Neuronal stem cell (in vitro differentiated cells): ENCODE data around the gene CNNM2.
"Not testable (repeated sequence)": the region's sequence is repeated elsewhere in the genome, so short reads cannot be mapped to it uniquely, and the experiment has no call there.

Experiments used
- DNase-seq: peaks from one replicate; pipeline ENCODE4 v3.0.0-alpha.2; 2013; ENCODE audit warnings: low spot score
- H2AFZ ChIP-seq: one replicate; pipeline ENCODE4 v1.6.1; 2013; ENCODE audit warnings: mild to moderate bottlenecking, low read length, inconsistent platforms
- H2AK5ac ChIP-seq: 2 replicates; pipeline ENCODE4 v1.6.1; 2013; ENCODE audit warnings: low read depth, mild to moderate bottlenecking, inconsistent platforms, low read length, moderate library complexity, mixed read lengths
- H2BK120ac ChIP-seq: 2 replicates; pipeline ENCODE4 v1.6.1; 2013; ENCODE audit warnings: low read depth, mild to moderate bottlenecking, inconsistent platforms, low read length, moderate library complexity, mixed read lengths
- H2BK12ac ChIP-seq: one replicate; pipeline ENCODE4 v1.6.1; 2013; ENCODE audit warnings: low read length, inconsistent platforms
- H2BK15ac ChIP-seq: 2 replicates; pipeline ENCODE4 v1.6.1; 2013; ENCODE audit warnings: mild to moderate bottlenecking, low read length, inconsistent platforms, mixed read lengths
- H2BK5ac ChIP-seq: one replicate; pipeline ENCODE4 v1.6.1; 2013; ENCODE audit warnings: inconsistent platforms, mild to moderate bottlenecking, low read length, moderate library complexity
- H3K14ac ChIP-seq: one replicate; pipeline ENCODE4 v1.6.1; 2013; ENCODE audit warnings: low read length, inconsistent platforms
- H3K18ac ChIP-seq: 2 replicates; pipeline ENCODE4 v1.6.1; 2013; ENCODE audit warnings: low read length, inconsistent platforms
- H3K23ac ChIP-seq: 2 replicates; pipeline ENCODE4 v1.6.1; 2013; ENCODE audit warnings: low read depth, mild to moderate bottlenecking, mixed read lengths, low read length, inconsistent platforms; ENCODE audit not compliant: poor library complexity
- H3K27ac ChIP-seq: replicated peaks from 3 replicates; pipeline ENCODE4 v1.5.1; 2013; ENCODE audit warnings: low read length, inconsistent platforms
- H3K27me3 ChIP-seq, 3 experiments: 2 replicates each; pipeline ENCODE4 v1.6.1; 2013; ENCODE audit warnings: low read length in 3 of 3, mild to moderate bottlenecking in 2 of 3, inconsistent platforms in 1 of 3, low read depth in 1 of 3, mixed read lengths in 1 of 3, moderate library complexity in 1 of 3; ENCODE audit not compliant: control insufficient read depth in 3 of 3, insufficient read depth in 3 of 3
- H3K36me3 ChIP-seq, 2 donors: replicated peaks in 1 of 2; 2 replicates each; pipeline ENCODE4 v1.6.1; 2013; ENCODE audit warnings: low read length in 2 of 2; ENCODE audit not compliant: control insufficient read depth in 2 of 2, insufficient read depth in 2 of 2
- H3K4ac ChIP-seq: 2 replicates; pipeline ENCODE4 v1.6.1; 2013; ENCODE audit warnings: inconsistent platforms, mild to moderate bottlenecking, low read length, moderate library complexity
- H3K4me1 ChIP-seq, 2 donors: 1 replicate in 1 of 2; 2 replicates in 1 of 2; pipeline ENCODE4 v1.6.1; 2013; ENCODE audit warnings: low read length in 2 of 2, low read depth in 1 of 2; ENCODE audit not compliant: control insufficient read depth in 2 of 2, insufficient read depth in 1 of 2
- H3K4me2 ChIP-seq: one replicate; pipeline ENCODE4 v1.6.1; 2013; ENCODE audit warnings: mild to moderate bottlenecking, low read length, inconsistent platforms; ENCODE audit not compliant: insufficient read depth, poor library complexity, severe bottlenecking
- H3K4me3 ChIP-seq, 2 donors: 2 replicates each; pipeline ENCODE4 v1.5.1; 2013; ENCODE audit warnings: low read length in 2 of 2, mild to moderate bottlenecking in 2 of 2, inconsistent platforms in 1 of 2, moderate library complexity in 1 of 2
- H3K79me1 ChIP-seq: one replicate; pipeline ENCODE4 v1.6.1; 2013; ENCODE audit warnings: low read depth, mild to moderate bottlenecking, inconsistent platforms, low read length, moderate library complexity
- H3K9ac ChIP-seq: one replicate; pipeline ENCODE4 v1.6.1; 2013; ENCODE audit warnings: mild to moderate bottlenecking, low read depth, low read length, inconsistent platforms; ENCODE audit not compliant: poor library complexity
- H3K9me3 ChIP-seq, 2 donors: replicated peaks in 1 of 2; 2 replicates each; pipeline versions ENCODE3 to v1.6.1; 2013; ENCODE audit warnings: low read length in 2 of 2, mild to moderate bottlenecking in 2 of 2, inconsistent platforms in 1 of 2, low read depth in 1 of 2, mixed read lengths in 1 of 2, moderate library complexity in 1 of 2; ENCODE audit not compliant: control insufficient read depth in 2 of 2, insufficient read depth in 1 of 2
- H4K8ac ChIP-seq: one replicate; pipeline ENCODE4 v1.6.1; 2013; ENCODE audit warnings: low read depth, mild to moderate bottlenecking, inconsistent platforms, low read length, moderate library complexity
- H4K91ac ChIP-seq: one replicate; pipeline ENCODE4 v1.6.1; 2013; ENCODE audit warnings: low read length, low read depth, mild to moderate bottlenecking, inconsistent platforms; ENCODE audit not compliant: poor library complexity
- WGBS, 2 donors: extraction: QIAGEN DNeasy Blood & Tissue Kit; methylation state at CpG; one replicate each; pipeline ENCODE4 v1.1.7; 2013; ENCODE audit warnings: missing lambda C conversion rate in 2 of 2, mixed read lengths in 1 of 2; ENCODE audit not compliant: insufficient read length in 2 of 2, insufficient replicate concordance in 1 of 2; ENCODE audit errors: extremely low coverage in 2 of 2; 5-methylcytosine and 5-hydroxymethylcytosine counted together

Gene CNNM2

DNA sequence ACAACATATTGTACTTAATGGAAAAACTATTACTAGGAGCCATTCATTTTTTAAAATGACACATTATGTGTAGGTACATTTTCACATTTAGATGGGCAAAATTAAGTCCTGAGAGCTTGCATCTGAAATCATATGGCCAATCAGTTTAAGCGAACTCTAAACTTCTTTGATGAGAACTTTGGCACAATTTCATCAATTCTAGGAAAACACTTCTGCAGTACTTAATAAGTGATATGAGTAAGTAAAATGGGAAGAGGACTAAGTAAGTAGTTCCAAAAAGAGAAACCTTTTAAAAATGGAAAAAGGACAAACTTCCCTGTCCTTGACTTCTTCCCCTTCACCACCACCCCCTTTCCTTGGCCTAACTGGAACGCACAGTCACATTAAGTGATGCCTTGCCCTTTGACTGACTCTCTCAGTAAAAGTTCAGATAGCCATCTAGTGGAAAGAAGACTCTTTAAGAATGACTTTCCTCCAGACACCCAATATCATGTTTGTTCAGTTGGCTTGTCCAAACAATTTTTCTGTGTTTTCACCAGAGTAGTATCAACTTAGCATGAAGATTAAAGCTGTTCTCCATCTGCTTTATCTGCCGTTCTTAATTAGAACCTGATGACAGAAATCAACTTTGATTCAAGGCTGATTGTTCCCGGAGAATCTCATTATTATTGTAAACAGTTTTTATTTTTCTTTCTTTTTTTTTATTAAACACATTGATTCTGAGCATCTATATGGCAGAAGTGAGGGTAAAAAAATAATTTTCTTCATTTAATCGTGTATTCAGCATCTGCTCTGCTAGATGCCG lies 45.1 kb downstream of the CNNM2 start:
- no peak for DNase-seq
- H3K79me1 ChIP-seq = no peaks in the 10 kb centered on the region
- H3K4me2 ChIP-seq = no peak overlapping the region
- no peak overlapping the region for H3K18ac ChIP-seq
- no peak overlapping the region for H3K14ac ChIP-seq
- H3K23ac ChIP-seq = no peak overlapping the region
- H3K27me3 ChIP-seq = no peaks in the 10 kb centered on the region
- H4K8ac ChIP-seq = no peak overlapping the region
- no peak overlapping the region for H2BK12ac ChIP-seq
- H2BK5ac ChIP-seq = no peak overlapping the region
- H3K9ac ChIP-seq = no peak overlapping the region
- no CpG with 5 or more reads among the region's 6 CpGs for WGBS, 2 donors
- H2AK5ac ChIP-seq = no peak overlapping the region
- H3K36me3 ChIP-seq = no peaks in the 10 kb centered on the region
- no peak overlapping the region for H2BK120ac ChIP-seq
- no peaks in the 10 kb centered on the region for H3K9me3 ChIP-seq
- H3K27ac ChIP-seq = no peak overlapping the region
- H2BK15ac ChIP-seq = no peak overlapping the region
- H4K91ac ChIP-seq = no peak overlapping the region
- no peak overlapping the region for H3K4me3 ChIP-seq
- no peak overlapping the region for H3K4ac ChIP-seq
- no peak overlapping the region for H2AFZ ChIP-seq
- no peaks in the 10 kb centered on the region for H3K4me1 ChIP-seq

DNA sequence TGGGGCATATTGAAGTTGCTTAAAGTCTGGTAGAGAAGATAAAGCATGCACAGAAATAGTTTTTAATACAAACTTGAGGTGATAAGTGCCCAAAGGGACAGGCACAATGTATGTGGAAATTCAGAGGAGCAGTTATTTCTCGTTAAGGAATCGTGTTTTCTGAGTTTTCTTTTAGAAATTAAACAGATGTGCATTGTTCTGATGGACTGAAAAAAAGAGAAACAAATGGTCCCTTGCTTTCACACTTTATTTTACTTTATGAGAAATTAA lies 45.6 kb downstream of the CNNM2 start:
- no peak for DNase-seq
- Histone ChIP-seq H2AK5ac (no peak overlapping the region), H2AFZ (no peak overlapping the region), H2BK5ac (no peak overlapping the region), H3K23ac (no peak overlapping the region), H4K8ac (no peak overlapping the region), H2BK12ac (no peak overlapping the region), H3K79me1 (no peaks in the 10 kb centered on the region), H3K4me2 (no peak overlapping the region), H2BK120ac (no peak overlapping the region), H3K4me3 (no peak overlapping the region), H3K36me3 (no peaks in the 10 kb centered on the region), H4K91ac (no peak overlapping the region), H3K27me3 (no peaks in the 10 kb centered on the region), H3K9me3 (no peaks in the 10 kb centered on the region), H3K27ac (no peak overlapping the region), H3K4me1 (no peaks in the 10 kb centered on the region), H3K14ac (no peak overlapping the region), H2BK15ac (no peak overlapping the region), H3K4ac (no peak overlapping the region), H3K9ac (no peak overlapping the region), H3K18ac (no peak overlapping the region)
- no CpG with 5 or more reads among the region's 2 CpGs for WGBS, 2 donors

DNA sequence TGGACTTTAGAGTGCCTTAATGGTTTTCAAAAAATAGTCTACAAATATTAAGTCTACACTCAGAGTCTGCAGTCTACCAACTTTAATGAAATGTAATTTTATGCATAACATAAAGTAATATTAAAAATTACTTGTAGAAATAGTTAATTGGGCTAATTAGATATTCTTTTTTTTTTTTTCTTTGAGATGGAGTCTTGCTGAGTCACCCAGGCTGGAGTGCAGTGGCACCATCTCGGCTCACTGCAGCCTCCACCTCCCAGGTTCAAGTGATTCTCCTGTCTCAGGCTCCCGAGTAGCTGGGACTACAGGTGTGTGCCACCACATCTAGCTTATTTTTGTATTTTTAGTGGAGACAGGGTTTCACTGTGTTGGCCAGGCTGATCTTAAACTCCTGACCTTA lies 46.0 kb downstream of the CNNM2 start:
- H3K4ac ChIP-seq, H3K36me3 ChIP-seq: not testable (repeated sequence)
- WGBS, 2 donors = no CpG with 5 or more reads among the region's 2 CpGs

DNA sequence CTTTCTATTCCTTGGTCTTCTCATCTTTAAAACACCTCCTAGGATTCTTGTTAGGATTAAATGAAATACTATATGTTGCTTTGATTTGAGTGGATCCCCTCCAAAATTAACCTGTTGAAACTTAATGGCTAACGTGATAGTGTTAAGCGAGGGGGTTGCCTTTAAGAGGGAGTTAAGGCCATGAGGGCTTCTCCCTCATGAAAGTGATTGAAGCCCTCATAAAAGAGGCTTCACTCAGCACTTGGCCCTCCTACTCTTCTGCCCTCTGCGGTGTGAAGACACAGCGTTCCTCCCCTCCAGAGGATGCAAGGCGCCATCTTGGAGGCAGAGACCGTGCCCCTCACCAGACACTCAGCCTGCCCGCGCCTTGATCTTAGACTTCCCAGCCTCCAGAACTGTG lies 46.6 kb downstream of the CNNM2 start:
- no peak overlapping the region for H2AK5ac ChIP-seq
- H3K79me1 ChIP-seq = no peaks in the 10 kb centered on the region
- no peak for DNase-seq
- H3K14ac ChIP-seq = no peak overlapping the region
- no peaks in the 10 kb centered on the region for H3K9me3 ChIP-seq
- no peaks in the 10 kb centered on the region for H3K4me1 ChIP-seq
- H2BK5ac ChIP-seq = no peak overlapping the region
- H3K4me3 ChIP-seq = no peak overlapping the region
- no peak overlapping the region for H2BK15ac ChIP-seq
- no peak overlapping the region for H2AFZ ChIP-seq
- H3K36me3 ChIP-seq = no peaks in the 10 kb centered on the region
- no peak overlapping the region for H4K8ac ChIP-seq
- no peak overlapping the region for H3K4me2 ChIP-seq
- H3K4ac ChIP-seq = no peak overlapping the region
- no peak overlapping the region for H2BK12ac ChIP-seq
- no peak overlapping the region for H3K18ac ChIP-seq
- H3K23ac ChIP-seq = no peak overlapping the region
- no peak overlapping the region for H2BK120ac ChIP-seq
- H4K91ac ChIP-seq = no peak overlapping the region
- WGBS, 2 donors = no CpG with 5 or more reads among the region's 8 CpGs
- no peaks in the 10 kb centered on the region for H3K27me3 ChIP-seq
- no peak overlapping the region for H3K27ac ChIP-seq
- no peak overlapping the region for H3K9ac ChIP-seq

More for the DNA sequence above, 46.0 kb downstream of the CNNM2 start:
- not testable (repeated sequence) for H2BK12ac ChIP-seq, H3K9me3 ChIP-seq, H4K91ac ChIP-seq, H3K23ac ChIP-seq, H3K4me3 ChIP-seq, H3K9ac ChIP-seq, H4K8ac ChIP-seq, H3K27me3 ChIP-seq, H3K14ac ChIP-seq, H2BK120ac ChIP-seq, H3K4me1 ChIP-seq, H2AK5ac ChIP-seq, H3K18ac ChIP-seq, DNase-seq, H2BK5ac ChIP-seq, H3K4me2 ChIP-seq, H2AFZ ChIP-seq, H3K79me1 ChIP-seq, H3K27ac ChIP-seq, H2BK15ac ChIP-seq
